Lung (tissue), 12 donors: Measurements from ENCODE around the gene GATB. TPM values are rescaled to one million over a fixed set of nuclear protein-coding genes. Genes with fewer than 3 reads are reported as not detected.
"Not testable (repeated sequence)": the region's sequence is repeated elsewhere in the genome, so short reads cannot be mapped to it uniquely, and the experiment has no call there.

ENCODE experiments used
- ATAC-seq: fragments of 200-7000 bp; cut with Tn5 transposase; one replicate; pipeline ENCODE4 v1.9.1; 2020; ENCODE audit warnings: moderate number of reproducible peaks; ENCODE audit not compliant: insufficient read depth, low FRiP score
- DNase-seq, 3 donors: peaks; one replicate each; pipeline ENCODE4 v3.0.0-alpha.2; 2013 to 2017
- H3K27ac ChIP-seq, 2 donors: one replicate each; pipeline ENCODE4 v1.5.1; 2013; ENCODE audit warnings: mild to moderate bottlenecking in 2 of 2, moderate library complexity in 2 of 2, control low read depth in 1 of 2, inconsistent platforms in 1 of 2, low read depth in 1 of 2, low read length in 1 of 2
- H3K27me3 ChIP-seq, 3 donors: one replicate each; pipeline ENCODE4 v1.5.1; 2013; ENCODE audit warnings: low read length in 2 of 3; ENCODE audit not compliant: control insufficient read depth in 3 of 3, insufficient read depth in 3 of 3
- H3K36me3 ChIP-seq, 4 donors: one replicate each; pipeline ENCODE4 v1.5.1; 2013; ENCODE audit warnings: low read length in 4 of 4, mild to moderate bottlenecking in 1 of 4, moderate library complexity in 1 of 4; ENCODE audit not compliant: control insufficient read depth in 4 of 4, insufficient read depth in 4 of 4
- H3K4me1 ChIP-seq, 5 donors: one replicate each; pipeline ENCODE4 v1.5.1; 2013; ENCODE audit warnings: low read length in 5 of 5, mild to moderate bottlenecking in 2 of 5, moderate library complexity in 1 of 5; ENCODE audit not compliant: control insufficient read depth in 5 of 5, insufficient read depth in 5 of 5
- H3K4me3 ChIP-seq: one replicate; pipeline ENCODE4 v1.5.1; 2013; ENCODE audit warnings: mild to moderate bottlenecking, control low read depth, moderate library complexity
- H3K9ac ChIP-seq, 2 donors: one replicate each; pipeline ENCODE4 v1.5.1; 2013; ENCODE audit warnings: low read length in 2 of 2, control low read depth in 1 of 2; ENCODE audit not compliant: insufficient read depth in 1 of 2
- H3K9me3 ChIP-seq, 4 donors: one replicate each; pipeline ENCODE4 v1.5.1; 2013; ENCODE audit warnings: low read length in 3 of 4, mild to moderate bottlenecking in 1 of 4, moderate library complexity in 1 of 4; ENCODE audit not compliant: control insufficient read depth in 4 of 4, insufficient read depth in 3 of 4
- CTCF ChIP-seq: IDR thresholded peaks from 2 replicates; pipeline ENCODE4 v1.5.1; 2012; ENCODE audit warnings: mild to moderate bottlenecking; ENCODE audit errors: control extremely low read depth, extremely low read depth
- WGBS, 2 donors: extraction: QIAGEN DNeasy Blood & Tissue Kit; methylation state at CpG; one replicate each; pipeline ENCODE4 v1.1.7; 2013; 5-methylcytosine and 5-hydroxymethylcytosine counted together
- polyA plus RNA-seq, 2 donors: library from polyadenylated mRNA; stranded (reverse); fragments of 200-250 nt; gene quantifications; one replicate each; pipeline ENCODE4 v1.2.1, GENCODE V29; 2013
- total RNA-seq, 2 donors: library from RNA; depleted of rRNA in 1 of 2; stranded (reverse); fragments of >200 nt in 1 of 2; gene quantifications; one replicate each; pipeline ENCODE4 v1.2.1, GENCODE V29; 2014 to 2021
- donor health status: control.
- donor health status: control.
- donor health status: Bipolar disorder and iron deficiency.
- donor health status: healthy.
- donor health status: DM: yes; HTN: yes; CAD: no.

GATB gene
- total and polyA plus RNA-seq, 4 donors, result 11.0 to 18.4 (median 15.6) TPM

GRCh38 chr4:151738720-151739517 lies 21.9 kb downstream of the GATB start:
- Histone ChIP-seq H3K9ac (no peak overlapping the region), H3K4me3 (no peak overlapping the region), H3K4me1 (peaks cover 0 to under 1% (median 0%) of the 10 kb centered on the region in 5 donors), H3K27me3 (no peaks in the 10 kb centered on the region), H3K9me3 (peaks cover 0 to 8% (median 2%) of the 10 kb centered on the region in 4 donors), H3K36me3 (peaks cover 0 to 2% (median 0%) of the 10 kb centered on the region in 4 donors), H3K27ac (no peak overlapping the region)
- ATAC-seq (no peak), DNase-seq (no peak)
- TF ChIP-seq CTCF, result no peak
- 89 to 93% methylated on average over 8 of the region's 8 CpGs for WGBS, 2 donors

DNA sequence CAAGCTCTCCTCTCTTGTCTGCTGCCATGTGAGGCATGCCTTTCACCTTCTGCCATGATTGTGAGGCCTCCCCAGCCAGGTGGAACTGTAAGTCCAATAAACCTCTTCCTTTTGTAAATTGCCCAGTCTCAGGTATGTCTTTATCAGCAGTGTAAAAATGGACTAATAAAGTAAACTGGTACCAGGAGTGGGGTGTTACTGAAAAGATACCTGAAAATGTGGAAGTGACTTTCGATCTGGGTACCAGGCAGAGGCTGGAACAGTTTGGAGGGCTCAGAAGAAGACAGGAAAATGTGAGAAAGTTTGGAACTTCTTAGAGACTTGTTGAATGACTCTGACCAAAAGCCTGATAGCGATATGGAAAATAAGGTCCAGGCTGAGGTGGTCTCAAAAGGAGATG lies 24.0 kb downstream of the GATB start:
- not testable (repeated sequence) for H3K9me3 ChIP-seq, H3K9ac ChIP-seq, H3K4me1 ChIP-seq, H3K4me3 ChIP-seq, H3K27me3 ChIP-seq, H3K36me3 ChIP-seq, DNase-seq, H3K27ac ChIP-seq, ATAC-seq
- 99 to 100% methylated on average over 2 of the region's 2 CpGs for WGBS, 2 donors

GRCh38 chr4:151736361-151736760 lies 24.4 kb downstream of the GATB start:
- WGBS, 2 donors, result 96 to 100% methylated on average over 1 of the region's 1 CpG
- Histone ChIP-seq H3K27me3 (no peaks in the 10 kb centered on the region), H3K9ac (no peak overlapping the region)

DNA sequence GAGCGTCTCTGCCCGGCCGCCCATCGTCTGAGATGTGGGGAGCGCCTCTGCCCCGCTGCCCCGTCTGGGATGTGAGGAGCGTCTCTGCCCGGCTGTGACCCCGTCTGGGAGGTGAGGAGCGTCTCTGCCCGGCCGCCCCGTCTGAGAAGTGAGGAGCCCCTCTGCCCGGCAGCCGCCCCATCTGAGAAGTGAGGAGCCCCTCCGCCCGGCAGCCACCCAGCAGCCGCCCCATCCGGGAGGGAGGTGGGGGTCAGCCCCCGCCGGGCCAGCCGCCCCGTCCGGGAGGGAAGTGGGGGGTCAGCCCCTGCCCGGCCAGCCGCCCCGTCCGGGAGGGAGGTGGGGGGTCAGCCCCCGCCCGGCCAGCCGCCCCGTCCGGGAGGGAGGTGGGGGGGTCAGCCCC lies 29.1 kb downstream of the GATB start:
- H3K27ac ChIP-seq, H3K4me3 ChIP-seq, ATAC-seq, H3K4me1 ChIP-seq, H3K9me3 ChIP-seq, H3K9ac ChIP-seq, H3K36me3 ChIP-seq, H3K27me3 ChIP-seq, DNase-seq: not testable (repeated sequence)
- 95% methylated on average over 34 of the region's 34 CpGs; no CpG with 5 or more reads in 1 of the 2 donors for WGBS, 2 donors

More at GRCh38 chr4:151736361-151736760, 24.4 kb downstream of the GATB start:
- no peaks in the 10 kb centered on the region for H3K4me1 ChIP-seq
- no peak for ATAC-seq
- H3K36me3 ChIP-seq, result no peaks in the 10 kb centered on the region
- H3K27ac ChIP-seq, result no peak overlapping the region
- peaks cover 0 to 8% (median 2%) of the 10 kb centered on the region in 4 donors for H3K9me3 ChIP-seq
- DNase-seq, result no peak
- H3K4me3 ChIP-seq, result no peak overlapping the region
- TF ChIP-seq CTCF, result no peak
